Activated gamma-delta T cell treated with anti-CD3 and anti-CD28 coated beads, Interleukin-2, amount 50 U/mL, for 16 hours (primary cell): Measurements from ENCODE around the gene GAL3ST1.
A peak's percentile ranks its signal among the peaks of the same experiment; 100 is the strongest.
"Not testable (repeated sequence)": the region's sequence is repeated elsewhere in the genome, so short reads cannot be mapped to it uniquely, and the experiment has no call there.

ENCODE experiments used
- DNase-seq: peaks from one replicate; pipeline ENCODE4 v3.0.0-alpha.2; 2020; ENCODE audit warnings: low read depth

Gene GAL3ST1

GRCh38 chr22:30574095-30574981, at the start of gene GAL3ST1:
Gene GAL3ST1 (minus strand): TSS chr22:30574665. CDS start chr22:30557392, 17,273 bp downstream.
- no peak for DNase-seq

- not testable (repeated sequence) for DNase-seq
Observed at GRCh38 chr22:30619909-30620308, 45.4 kb upstream of the GAL3ST1 start.

GRCh38 chr22:30617819-30618218, 43.4 kb upstream of the GAL3ST1 start:
- no peak for DNase-seq

- no peak for DNase-seq
Observed at GRCh38 chr22:30615543-30615954, 41.1 kb upstream of the GAL3ST1 start.

GRCh38 chr22:30614879-30615278, 40.4 kb upstream of the GAL3ST1 start:
- DNase-seq = no peak

GRCh38 chr22:30614268-30614667, 39.8 kb upstream of the GAL3ST1 start:
- no peak for DNase-seq

GRCh38 chr22:30612789-30613188, 38.3 kb upstream of the GAL3ST1 start:
- no peak for DNase-seq

GRCh38 chr22:30611197-30611596, 36.7 kb upstream of the GAL3ST1 start:
- DNase-seq = no peak

- no peak for DNase-seq
Observed at GRCh38 chr22:30610299-30610698, 35.8 kb upstream of the GAL3ST1 start.

GRCh38 chr22:30609260-30610185, 35.1 kb upstream of the GAL3ST1 start:
- no peak for DNase-seq

GRCh38 chr22:30607939-30608338, 33.5 kb upstream of the GAL3ST1 start:
- DNase-seq = no peak

- DNase-seq = no peak
Observed at GRCh38 chr22:30607300-30607930, 33.0 kb upstream of the GAL3ST1 start.

GRCh38 chr22:30606455-30607299, 32.2 kb upstream of the GAL3ST1 start, which contains the start of gene TCN2:
Gene TCN2 (plus strand): TSS chr22:30607174. CDS start chr22:30607332, 158 bp downstream.
- DNase-seq = no peak

GRCh38 chr22:30605449-30606110, 31.1 kb upstream of the GAL3ST1 start:
- peak; percentile 14 for DNase-seq

- no peak for DNase-seq
Observed at GRCh38 chr22:30604723-30605122, 30.3 kb upstream of the GAL3ST1 start.

- no peak for DNase-seq
Observed at GRCh38 chr22:30603801-30604200, 29.3 kb upstream of the GAL3ST1 start.

GRCh38 chr22:30602049-30602448, 27.6 kb upstream of the GAL3ST1 start:
- DNase-seq = no peak

GRCh38 chr22:30601464-30601863, 27.0 kb upstream of the GAL3ST1 start:
- DNase-seq = no peak

GRCh38 chr22:30600921-30601320, 26.5 kb upstream of the GAL3ST1 start:
- no peak for DNase-seq

- no peak for DNase-seq
Observed at GRCh38 chr22:30598986-30599385, 24.5 kb upstream of the GAL3ST1 start.

GRCh38 chr22:30596886-30597285, 22.4 kb upstream of the GAL3ST1 start:
- DNase-seq = no peak
